Esophagus squamous epithelium (tissue), 5 donors: ENCODE results near the gene KRT8. TPM values are rescaled to one million over a fixed set of nuclear protein-coding genes. Genes with fewer than 3 reads are reported as not detected.

Experiments used
- DNase-seq: peaks from one replicate; lab custom pipeline; 2025; lab: John Stamatoyannopoulos, UW
- H3K27ac ChIP-seq, 4 donors: fragments of 200-600 bp; sonication (generic); one replicate each; pipeline ENCODE4 v1.5.1; 2016 to 2019; ENCODE audit warnings: mild to moderate bottlenecking in 1 of 4
- H3K27me3 ChIP-seq, 4 donors: fragments of 200-600 bp; sonication (generic); 1 replicate in 3 of 4; 2 replicates in 1 of 4; pipeline versions ENCODE4 v1.5.1 to v1.6.0; 2017 to 2021; ENCODE audit warnings: antibody characterized with exemption in 1 of 4
- H3K36me3 ChIP-seq, 3 donors: fragments of 200-600 bp; sonication (generic); one replicate each; pipeline ENCODE4 v1.5.1; 2016 to 2019
- H3K4me1 ChIP-seq, 3 donors: fragments of 200-600 bp; sonication (generic); one replicate each; pipeline ENCODE4 v1.5.1; 2017 to 2019
- H3K4me3 ChIP-seq, 4 donors: fragments of 200-600 bp; sonication (generic); 1 replicate in 3 of 4; 2 replicates in 1 of 4; pipeline ENCODE4 v1.5.1; 2016 to 2019; ENCODE audit warnings: mild to moderate bottlenecking in 2 of 4, moderate library complexity in 1 of 4
- H3K9me3 ChIP-seq, 3 donors: fragments of 200-600 bp; sonication (generic); one replicate each; pipeline ENCODE4 v1.5.1; 2016 to 2019
- POLR2A ChIP-seq, 4 donors: fragments of 450-650 bp; IDR thresholded peaks; one replicate each; pipeline ENCODE4 v1.6.1; 2017; ENCODE audit warnings: antibody characterized with exemption in 4 of 4, mild to moderate bottlenecking in 4 of 4, moderate library complexity in 3 of 4
- WGBS, 2 donors: methylation state at CpG; one replicate each; pipeline ENCODE4 v1.1.5; 2018; 5-methylcytosine and 5-hydroxymethylcytosine counted together
- intact Hi-C: fragments of 100-400 bp; cut with DNase I; formaldehyde crosslinking; loops from one replicate; pipeline ENCODE4 v1.15.0; 2022
- total RNA-seq, 4 donors: library from RNA; depleted of rRNA; stranded (reverse); fragments of >200 nt; gene quantifications; one replicate each; pipeline ENCODE4 v1.1.0, GENCODE V29; 2016
- TF ChIP-seq, protein P1 (sequence below), 6 experiments: fragments of 450-650 bp in 4 of 6; fragments of 200-600 bp in 2 of 6; sonication (generic) in 2 of 6; IDR thresholded peaks; one replicate each; pipeline ENCODE4 v1.5.1; 2016 to 2019; ENCODE audit warnings: antibody characterized with exemption in 6 of 6, mild to moderate bottlenecking in 4 of 6, moderate library complexity in 4 of 6
- donor health status: DM: yes; HTN: yes; CAD: no.

The KRT8 gene
- total RNA-seq, 4 donors from 2014 or later: 27.2 to 50.2 (median 38.2) TPM

DNA sequence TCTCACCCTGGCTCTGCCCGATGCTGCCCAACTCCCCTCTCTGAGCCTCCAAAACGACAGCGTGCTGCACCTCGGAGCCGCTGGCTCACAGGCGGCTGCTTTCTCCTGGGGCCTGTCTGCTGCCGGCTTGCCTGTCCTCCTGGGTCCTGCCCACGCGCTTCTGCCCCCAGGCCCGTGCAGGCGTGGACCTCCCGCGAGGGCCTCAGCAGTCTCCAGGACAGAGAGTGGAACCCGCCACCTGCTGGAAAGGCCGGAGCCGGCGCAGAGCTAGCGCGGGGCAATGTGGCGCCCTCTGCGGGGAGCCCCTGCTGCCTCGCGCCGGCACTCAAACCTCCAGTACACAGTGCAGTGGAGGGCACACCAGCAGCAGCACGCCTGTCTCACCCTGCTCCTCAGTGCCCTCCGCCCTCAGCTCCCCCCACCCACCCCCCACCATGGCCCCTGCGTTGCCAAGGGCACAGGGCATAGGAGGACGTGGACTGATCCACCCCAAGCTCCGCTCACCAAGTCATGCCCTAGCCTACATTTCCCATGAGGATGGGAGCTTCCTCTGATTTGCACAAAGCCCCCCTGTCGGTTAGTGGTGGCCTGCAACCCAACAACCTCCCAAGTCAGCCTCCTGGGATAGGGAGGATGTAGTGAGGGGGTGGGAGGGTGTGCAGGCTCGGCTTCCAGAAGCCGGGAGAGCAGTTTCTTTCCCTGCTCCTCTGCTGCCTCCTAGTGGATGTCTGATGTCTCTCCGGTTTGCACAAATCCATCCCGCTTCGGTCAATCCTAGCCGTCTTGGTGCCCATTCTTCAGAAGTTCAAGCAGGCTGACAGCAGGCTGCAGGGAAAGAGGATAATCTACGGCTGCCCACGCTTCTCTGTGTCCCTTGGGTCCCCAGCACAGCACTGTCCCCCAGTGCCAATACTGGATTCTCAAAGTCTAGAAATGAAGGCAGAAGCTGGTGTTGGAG is 25.2 kb downstream of the KRT8 start:
- Histone ChIP-seq H3K9me3 (no peaks in the 10 kb centered on the region), H3K27me3 (peaks cover 0 to 8% (median 0%) of the 10 kb centered on the region in 4 donors), H3K4me1 (peaks cover 39 to 60% (median 41%) of the 10 kb centered on the region in 3 donors), H3K27ac (peak overlapping the region; percentile 93 to 99 (median 97)), H3K4me3 (peak overlapping the region; percentile 12 to 57 (median 34)), H3K36me3 (no peaks in the 10 kb centered on the region)
- no peak for DNase-seq
- intact Hi-C loops: loop anchor here (2.0 to 10.0 kb wide), 4 partner anchors 297 to 727 kb away; partner anchors contain the start of gene KRT5
- 0 to 9% methylated on average over 2 to 16 of the region's 38 CpGs for WGBS, 2 donors
- TF ChIP-seq, protein P1, sequence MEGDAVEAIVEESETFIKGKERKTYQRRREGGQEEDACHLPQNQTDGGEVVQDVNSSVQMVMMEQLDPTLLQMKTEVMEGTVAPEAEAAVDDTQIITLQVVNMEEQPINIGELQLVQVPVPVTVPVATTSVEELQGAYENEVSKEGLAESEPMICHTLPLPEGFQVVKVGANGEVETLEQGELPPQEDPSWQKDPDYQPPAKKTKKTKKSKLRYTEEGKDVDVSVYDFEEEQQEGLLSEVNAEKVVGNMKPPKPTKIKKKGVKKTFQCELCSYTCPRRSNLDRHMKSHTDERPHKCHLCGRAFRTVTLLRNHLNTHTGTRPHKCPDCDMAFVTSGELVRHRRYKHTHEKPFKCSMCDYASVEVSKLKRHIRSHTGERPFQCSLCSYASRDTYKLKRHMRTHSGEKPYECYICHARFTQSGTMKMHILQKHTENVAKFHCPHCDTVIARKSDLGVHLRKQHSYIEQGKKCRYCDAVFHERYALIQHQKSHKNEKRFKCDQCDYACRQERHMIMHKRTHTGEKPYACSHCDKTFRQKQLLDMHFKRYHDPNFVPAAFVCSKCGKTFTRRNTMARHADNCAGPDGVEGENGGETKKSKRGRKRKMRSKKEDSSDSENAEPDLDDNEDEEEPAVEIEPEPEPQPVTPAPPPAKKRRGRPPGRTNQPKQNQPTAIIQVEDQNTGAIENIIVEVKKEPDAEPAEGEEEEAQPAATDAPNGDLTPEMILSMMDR (IDR thresholded peaks at IDR 0.05): peak; percentile 58 to 93 (median 86)
- TF ChIP-seq POLR2A (IDR thresholded peaks at IDR 0.05): no peak

GRCh38 chr12:52878507-52879393 is 26.1 kb downstream of the KRT8 start:
- intact Hi-C loops: loop anchor here (2.0 to 10.0 kb wide), 4 partner anchors 296 to 726 kb away; partner anchors contain the start of gene KRT5
- Histone ChIP-seq H3K4me3 (peak overlapping the region in 3 of 4 donors; percentile 30 to 57 (median 39)), H3K27me3 (peaks cover 0 to 8% (median 0%) of the 10 kb centered on the region in 4 donors), H3K36me3 (no peaks in the 10 kb centered on the region), H3K9me3 (no peaks in the 10 kb centered on the region), H3K27ac (peak overlapping the region; percentile 93 to 99 (median 97)), H3K4me1 (peaks cover 45 to 67% (median 47%) of the 10 kb centered on the region in 3 donors)
- TF ChIP-seq, protein P1 (IDR thresholded peaks at IDR 0.05): no peak
- no peak for TF ChIP-seq POLR2A (IDR thresholded peaks at IDR 0.05)
- 31 to 70% methylated on average over 13 to 14 of the region's 17 CpGs for WGBS, 2 donors
- DNase-seq: no peak

- TF ChIP-seq POLR2A (IDR thresholded peaks at IDR 0.05): no peak
- TF ChIP-seq, protein P1 (IDR thresholded peaks at IDR 0.05): peak in 1 of 6 experiments; percentile 7
- intact Hi-C loops: loop anchor here (5.0 to 10.0 kb wide), 3 partner anchors 295 to 725 kb away; partner anchors contain the start of gene KRT5
- Histone ChIP-seq H3K27me3 (peaks cover 0 to 8% (median 0%) of the 10 kb centered on the region in 4 donors), H3K4me1 (peaks cover 60 to 82% (median 62%) of the 10 kb centered on the region in 3 donors), H3K36me3 (no peaks in the 10 kb centered on the region), H3K4me3 (no peak overlapping the region), H3K9me3 (no peaks in the 10 kb centered on the region), H3K27ac (peak overlapping the region; percentile 93 to 99 (median 97))
- DNase-seq: no peak
- 31 to 78% methylated on average over 3 of the region's 3 CpGs for WGBS, 2 donors
These were observed 27.6 kb downstream of the KRT8 start for GRCh38 chr12:52877242-52877641.

- Histone ChIP-seq H3K4me1 (peaks cover 68 to 91% (median 70%) of the 10 kb centered on the region in 3 donors), H3K9me3 (no peaks in the 10 kb centered on the region), H3K36me3 (no peaks in the 10 kb centered on the region), H3K27me3 (peaks cover 0 to 8% (median 0%) of the 10 kb centered on the region in 4 donors), H3K4me3 (no peak overlapping the region), H3K27ac (peak overlapping the region; percentile 93 to 99 (median 97))
- WGBS, 2 donors: 45 to 74% methylated on average over 6 to 7 of the region's 7 CpGs
- DNase-seq: no peak
- TF ChIP-seq, protein P1 (IDR thresholded peaks at IDR 0.05): no peak
- TF ChIP-seq POLR2A (IDR thresholded peaks at IDR 0.05): peak in 1 of 4 donors; percentile 5
- intact Hi-C loops: loop anchor here (5.0 to 10.0 kb wide), 3 partner anchors 294 to 724 kb away; partner anchors contain the start of gene KRT5
These were observed 28.5 kb downstream of the KRT8 start for GRCh38 chr12:52876372-52876771.
